Smooth muscle cell (in vitro differentiated cells): Measurements from ENCODE around the gene SLC25A12. TPM values are rescaled to one million over a fixed set of nuclear protein-coding genes. Genes with fewer than 3 reads are reported as not detected.

ENCODE experiments used
- DNase-seq: peaks from one replicate; lab custom pipeline; 2025; ENCODE audit not compliant: unreplicated experiment; lab: John Stamatoyannopoulos, UW
- H2AFZ ChIP-seq: fragments of 200-600 bp; sonication (generic); 2 replicates; pipeline ENCODE4 v1.6.0; 2016; ENCODE audit warnings: antibody characterized with exemption, low read depth, mild to moderate bottlenecking
- H3F3A ChIP-seq: fragments of 200-600 bp; sonication (generic); 2 replicates; pipeline ENCODE4 v1.6.0; 2017; ENCODE audit warnings: antibody characterized with exemption, low read depth
- H3K27ac ChIP-seq: fragments of 200-600 bp; sonication (generic); 2 replicates; pipeline ENCODE4 v1.5.1; 2016; ENCODE audit warnings: low read depth, mild to moderate bottlenecking
- H3K27me3 ChIP-seq: fragments of 200-600 bp; sonication (generic); 2 replicates; pipeline ENCODE4 v1.6.1; 2016; ENCODE audit warnings: low read depth, mild to moderate bottlenecking
- H3K36me3 ChIP-seq: fragments of 200-600 bp; sonication (generic); 2 replicates; pipeline ENCODE4 v1.5.1; 2016; ENCODE audit warnings: low read depth
- H3K4me1 ChIP-seq: fragments of 200-600 bp; sonication (generic); 2 replicates; pipeline ENCODE4 v1.5.1; 2016; ENCODE audit warnings: low read depth
- H3K4me2 ChIP-seq: fragments of 200-600 bp; sonication (generic); 2 replicates; pipeline ENCODE4 v1.6.0; 2016; ENCODE audit warnings: mild to moderate bottlenecking
- H3K4me3 ChIP-seq: fragments of 200-600 bp; sonication (generic); 2 replicates; pipeline ENCODE4 v1.5.1; 2016; ENCODE audit warnings: mild to moderate bottlenecking
- H3K79me2 ChIP-seq: fragments of 200-600 bp; sonication (generic); 2 replicates; pipeline ENCODE4 v1.6.0; 2016; ENCODE audit warnings: low read depth, mild to moderate bottlenecking
- H3K9ac ChIP-seq: fragments of 200-600 bp; sonication (generic); 2 replicates; pipeline ENCODE4 v1.6.0; 2016; ENCODE audit warnings: low read depth
- H3K9me3 ChIP-seq: fragments of 200-600 bp; sonication (generic); replicated peaks from 2 replicates; pipeline ENCODE4 v1.5.1; 2016; ENCODE audit warnings: low read depth
- H4K20me1 ChIP-seq: fragments of 200-600 bp; sonication (generic); 2 replicates; pipeline ENCODE4 v1.6.0; 2016; ENCODE audit warnings: low read depth
- WGBS: methylation state at CpG from one replicate; pipeline ENCODE4 v1.1.7; 2016; ENCODE audit warnings: low lambda C conversion rate; 5-methylcytosine and 5-hydroxymethylcytosine counted together
- polyA plus RNA-seq: library from polyadenylated mRNA; unstranded; fragments of >200 nt; fragmentation: Nextera tagmentation; extraction: Ambion mirVana; gene quantifications from 2 replicates; pipeline ENCODE4 v1.2.1, GENCODE V29; 2016
- small RNA-seq: library from RNA; depleted of rRNA; stranded (forward); fragments of <200 nt; gene quantifications from one replicate; pipeline ENCODE3, GENCODE V24; 2014
- total RNA-seq: library from RNA; depleted of rRNA; stranded (reverse); fragments of >200 nt; gene quantifications from 2 replicates; pipeline ENCODE4 v1.2.3, GENCODE V29; 2014
- TF ChIP-seq, protein P1 (sequence below): fragments of 200-600 bp; sonication (generic); IDR thresholded peaks from 2 replicates; pipeline ENCODE4 v1.5.1; 2017; ENCODE audit warnings: borderline replicate concordance, mild to moderate bottlenecking, antibody characterized with exemption; ENCODE audit not compliant: insufficient read depth, poor library complexity, severe bottlenecking

SLC25A12 gene
- total and polyA plus RNA-seq, 2 experiments from 2014 or later: 10.5 to 22.4 TPM

GRCh38 chr2:171742760-171743159 is 151.3 kb downstream of the SLC25A12 start:
- Histone ChIP-seq H3K36me3 (peaks cover 8% of the 10 kb centered on the region), H3K79me2 (no peaks in the 10 kb centered on the region)

DNA sequence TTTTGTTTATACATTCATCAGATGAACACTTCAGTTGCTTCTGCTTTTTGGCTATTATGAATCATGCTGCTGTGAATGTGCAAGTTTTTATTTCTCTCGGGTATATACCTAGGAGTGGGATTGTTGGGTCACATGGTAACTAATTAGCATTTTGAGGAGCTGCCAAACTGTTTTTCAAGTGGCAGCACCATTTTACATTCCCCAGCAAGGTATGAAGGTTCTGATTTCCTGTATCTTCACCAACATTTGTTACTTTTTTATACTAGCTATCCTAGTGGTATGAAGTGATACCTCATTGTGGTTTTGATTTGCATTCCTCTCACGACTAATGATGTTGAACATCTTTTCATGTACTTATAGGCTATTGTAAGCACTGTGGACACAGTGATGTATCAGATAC is 152.9 kb downstream of the SLC25A12 start:
- no peaks in the 10 kb centered on the region for H3K9me3 ChIP-seq
- no peaks in the 10 kb centered on the region for H3K27me3 ChIP-seq
- H3K36me3 ChIP-seq: peaks cover 10% of the 10 kb centered on the region
- no peak overlapping the region for H3K27ac ChIP-seq
- no peak overlapping the region for H2AFZ ChIP-seq
- TF ChIP-seq, protein P1, sequence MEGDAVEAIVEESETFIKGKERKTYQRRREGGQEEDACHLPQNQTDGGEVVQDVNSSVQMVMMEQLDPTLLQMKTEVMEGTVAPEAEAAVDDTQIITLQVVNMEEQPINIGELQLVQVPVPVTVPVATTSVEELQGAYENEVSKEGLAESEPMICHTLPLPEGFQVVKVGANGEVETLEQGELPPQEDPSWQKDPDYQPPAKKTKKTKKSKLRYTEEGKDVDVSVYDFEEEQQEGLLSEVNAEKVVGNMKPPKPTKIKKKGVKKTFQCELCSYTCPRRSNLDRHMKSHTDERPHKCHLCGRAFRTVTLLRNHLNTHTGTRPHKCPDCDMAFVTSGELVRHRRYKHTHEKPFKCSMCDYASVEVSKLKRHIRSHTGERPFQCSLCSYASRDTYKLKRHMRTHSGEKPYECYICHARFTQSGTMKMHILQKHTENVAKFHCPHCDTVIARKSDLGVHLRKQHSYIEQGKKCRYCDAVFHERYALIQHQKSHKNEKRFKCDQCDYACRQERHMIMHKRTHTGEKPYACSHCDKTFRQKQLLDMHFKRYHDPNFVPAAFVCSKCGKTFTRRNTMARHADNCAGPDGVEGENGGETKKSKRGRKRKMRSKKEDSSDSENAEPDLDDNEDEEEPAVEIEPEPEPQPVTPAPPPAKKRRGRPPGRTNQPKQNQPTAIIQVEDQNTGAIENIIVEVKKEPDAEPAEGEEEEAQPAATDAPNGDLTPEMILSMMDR: no peak
- H3K79me2 ChIP-seq: no peaks in the 10 kb centered on the region
- H4K20me1 ChIP-seq: peaks cover 56% of the 10 kb centered on the region
- H3K4me2 ChIP-seq: no peak overlapping the region
- H3K4me3 ChIP-seq: no peak overlapping the region
- 77% methylated on average over 2 of the region's 2 CpGs for WGBS
- DNase-seq: no peak
- no peaks in the 10 kb centered on the region for H3K4me1 ChIP-seq
- no peaks in the 10 kb centered on the region for H3F3A ChIP-seq
- no peak overlapping the region for H3K9ac ChIP-seq

More at GRCh38 chr2:171742760-171743159, 151.3 kb downstream of the SLC25A12 start:
- DNase-seq: no peak
- Histone ChIP-seq H3K4me2 (no peak overlapping the region), H3K9me3 (no peaks in the 10 kb centered on the region), H3K9ac (no peak overlapping the region), H3K4me3 (no peak overlapping the region), H2AFZ (no peak overlapping the region), H3F3A (no peaks in the 10 kb centered on the region), H3K4me1 (no peaks in the 10 kb centered on the region), H3K27ac (no peak overlapping the region), H4K20me1 (peaks cover 62% of the 10 kb centered on the region), H3K27me3 (no peaks in the 10 kb centered on the region)
- 96% methylated on average over 1 of the region's 1 CpG for WGBS
- TF ChIP-seq, protein P1: no peak

DNA sequence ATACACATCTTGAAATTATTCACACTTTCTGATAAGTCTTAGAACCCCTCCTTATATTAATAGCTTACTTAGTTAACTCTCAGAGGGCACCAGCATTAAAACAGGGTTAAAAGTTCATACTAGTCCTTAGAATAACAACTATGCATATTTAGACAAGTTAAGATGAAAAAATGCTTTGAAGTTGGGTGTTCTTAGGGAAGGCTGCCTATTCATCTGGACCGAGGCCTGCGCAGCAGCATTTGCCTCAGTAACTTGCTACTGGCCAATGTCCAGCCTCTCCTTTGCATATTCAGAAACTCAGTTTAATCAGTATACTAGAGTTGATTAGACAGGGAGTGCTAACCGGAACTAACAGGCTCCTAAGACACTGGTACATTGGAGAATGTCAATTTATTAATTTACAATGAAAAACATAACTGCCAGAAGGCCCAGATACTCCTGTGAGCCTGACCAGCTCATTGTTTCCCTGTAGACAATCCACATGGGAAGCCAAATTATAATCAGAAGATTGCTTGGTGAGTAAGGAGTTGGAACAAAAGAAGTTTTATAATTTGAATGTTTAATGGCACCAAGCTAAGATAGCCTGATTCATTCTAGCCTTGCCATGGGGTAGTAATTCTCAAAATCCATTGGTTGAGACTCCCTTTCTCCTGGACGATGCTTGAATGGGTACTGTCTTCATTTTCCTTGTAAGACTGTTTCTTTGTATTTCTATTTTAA is 157.9 kb downstream of the SLC25A12 start:
- Histone ChIP-seq H3K4me2 (no peak overlapping the region), H3K9me3 (no peaks in the 10 kb centered on the region), H3K27ac (no peak overlapping the region), H3K9ac (no peak overlapping the region), H4K20me1 (peaks cover 19% of the 10 kb centered on the region), H2AFZ (no peak overlapping the region), H3F3A (no peaks in the 10 kb centered on the region), H3K27me3 (no peaks in the 10 kb centered on the region), H3K4me1 (no peaks in the 10 kb centered on the region), H3K36me3 (peaks cover 8% of the 10 kb centered on the region), H3K79me2 (no peaks in the 10 kb centered on the region), H3K4me3 (no peak overlapping the region)
- no peak for DNase-seq
- TF ChIP-seq, protein P1: no peak
- WGBS: 97% methylated on average over 4 of the region's 4 CpGs

Small RNA genes within 50 kb of the gene (small RNA-seq; reads per million reads assigned to genes)
- gene RNU6-182P: not detected

Other genes with a start within 250 kb of the SLC25A12 start
- gene DYNC1I2, start 206.8 kb downstream of the SLC25A12 start, total RNA-seq: 205 and 236 TPM in 2 replicates
- 66.1 and 75.4 TPM in 2 replicates for gene DYNC1I2, start 206.8 kb downstream of the SLC25A12 start, polyA plus RNA-seq
- gene HAT1, start 28.2 kb upstream of the SLC25A12 start, total RNA-seq: 46.7 and 65.7 TPM in 2 replicates
- 56.6 and 59.1 TPM in 2 replicates for gene HAT1, start 28.2 kb upstream of the SLC25A12 start, polyA plus RNA-seq
- gene METAP1D, start 105.7 kb upstream of the SLC25A12 start, total RNA-seq: 5.7 and 5.9 TPM in 2 replicates
- 3.6 and 7.5 TPM in 2 replicates for gene METAP1D, start 105.7 kb upstream of the SLC25A12 start, polyA plus RNA-seq
- 2.0 and 3.5 TPM in 2 replicates for gene DLX1, start 191.3 kb upstream of the SLC25A12 start, total RNA-seq
- 3.3 and 8.0 TPM in 2 replicates for gene DLX1, start 191.3 kb upstream of the SLC25A12 start, polyA plus RNA-seq
- 1.9 and 3.6 TPM in 2 replicates for gene DLX2, start 208.7 kb upstream of the SLC25A12 start, total RNA-seq
- 1.9 and 8.5 TPM in 2 replicates for gene DLX2, start 208.7 kb upstream of the SLC25A12 start, polyA plus RNA-seq